Calu3 (cell line): Measurements from ENCODE around the gene NOL4L. TPM values are rescaled to one million over a fixed set of nuclear protein-coding genes. Genes with fewer than 3 reads are reported as not detected.

Experiments used
- BruUV-seq: library from RNA; stranded (reverse); fragments of 400-500 nt; replicated peaks from 2 replicates; lab custom pipeline; 2021; lab: Mats Ljungman, UMichigan
- CTCF ChIA-PET: fragments of 300-600 bp; sonication (Branson Sonifier 250); formaldehyde crosslinking; loops from one replicate; lab custom pipeline; 2022; ENCODE audit warnings: antibody characterized with exemption; lab: Charles Lee
- DNase-seq: peaks from one replicate; pipeline ENCODE4 v3.0.0; 2022
- H3K27ac Mint-ChIP-seq: one replicate; pipeline ENCODE4 v1.8.0; 2022; ENCODE audit warnings: mixed read lengths; ENCODE audit not compliant: unreplicated experiment
- H3K27me3 Mint-ChIP-seq: one replicate; pipeline ENCODE4 v1.8.0; 2022; ENCODE audit warnings: mixed read lengths; ENCODE audit not compliant: unreplicated experiment
- H3K36me3 Mint-ChIP-seq: one replicate; pipeline ENCODE4 v1.8.0; 2022; ENCODE audit warnings: mild to moderate bottlenecking, moderate library complexity, mixed read lengths; ENCODE audit not compliant: insufficient read depth, unreplicated experiment
- H3K4me1 Mint-ChIP-seq: one replicate; pipeline ENCODE4 v1.8.0; 2022; ENCODE audit warnings: mild to moderate bottlenecking, low read depth, mixed read lengths; ENCODE audit not compliant: unreplicated experiment
- H3K4me3 Mint-ChIP-seq: one replicate; pipeline ENCODE4 v1.8.0; 2022; ENCODE audit warnings: mild to moderate bottlenecking, low read depth, moderate library complexity, mixed read lengths; ENCODE audit not compliant: unreplicated experiment
- H3K9me3 Mint-ChIP-seq: one replicate; pipeline ENCODE4 v1.8.0; 2022; ENCODE audit warnings: low read depth, mixed read lengths; ENCODE audit not compliant: unreplicated experiment
- intact Hi-C: fragments of 100-400 bp; cut with micrococcal nuclease; formaldehyde crosslinking; loops from one replicate; pipeline ENCODE4 v1.10.0; 2022; ENCODE audit not compliant: unreplicated experiment
- total RNA-seq: library from RNA; stranded (reverse); gene quantifications from 2 replicates; pipeline ENCODE4 v1.2.3, GENCODE V29; 2022
- TF ChIP-seq, protein P1 (sequence below): fragments of 200-600 bp; IDR thresholded peaks from one replicate; pipeline ENCODE4 v1.8.0; 2022; ENCODE audit warnings: antibody characterized with exemption; ENCODE audit not compliant: unreplicated experiment

NOL4L gene
- total RNA-seq, 1 experiment from 2014 or later, result 46.9 TPM

DNA sequence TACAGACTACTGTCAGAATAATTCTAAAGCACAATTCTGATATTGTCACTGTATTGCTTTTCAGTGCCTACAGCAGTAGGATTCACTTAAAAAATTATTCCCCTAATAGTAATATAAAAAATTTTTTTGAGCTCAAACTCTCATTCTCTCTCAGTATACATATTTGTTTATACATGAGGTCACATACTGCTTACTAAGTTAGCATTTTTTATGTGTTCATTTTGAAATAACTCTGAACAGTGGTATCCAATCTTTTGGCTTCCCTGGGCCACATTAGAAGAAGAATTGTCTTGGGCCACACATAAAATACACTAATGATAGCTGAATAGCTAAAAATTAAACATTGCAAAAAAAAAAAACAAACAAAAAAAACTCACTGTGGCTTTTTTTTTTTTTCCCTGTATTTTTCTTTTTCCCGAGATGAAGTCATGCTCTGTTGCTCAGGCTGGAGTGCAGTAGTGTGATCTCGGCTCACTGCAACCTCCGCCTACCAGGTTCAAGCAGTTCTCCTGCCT, 188.4 kb downstream of the NOL4L start:
- DNase-seq, result no peak
- Mint-ChIP-seq H3K27ac (no peak overlapping the region), H3K27me3 (no peaks in the 10 kb centered on the region), H3K4me1 (peaks cover 5% of the 10 kb centered on the region), H3K4me3 (no peak overlapping the region), H3K9me3 (peaks cover 2% of the 10 kb centered on the region), H3K36me3 (peaks cover 4% of the 10 kb centered on the region)
- no TSS peak for BruUV-seq
- CTCF ChIA-PET, result interaction anchor here (0.6 kb wide), 1 partner anchor 111 kb away, joined by 3 read pairs; no protein-coding TSS in a partner anchor
- intact Hi-C loops, result no loop called here
- TF ChIP-seq, protein P1, sequence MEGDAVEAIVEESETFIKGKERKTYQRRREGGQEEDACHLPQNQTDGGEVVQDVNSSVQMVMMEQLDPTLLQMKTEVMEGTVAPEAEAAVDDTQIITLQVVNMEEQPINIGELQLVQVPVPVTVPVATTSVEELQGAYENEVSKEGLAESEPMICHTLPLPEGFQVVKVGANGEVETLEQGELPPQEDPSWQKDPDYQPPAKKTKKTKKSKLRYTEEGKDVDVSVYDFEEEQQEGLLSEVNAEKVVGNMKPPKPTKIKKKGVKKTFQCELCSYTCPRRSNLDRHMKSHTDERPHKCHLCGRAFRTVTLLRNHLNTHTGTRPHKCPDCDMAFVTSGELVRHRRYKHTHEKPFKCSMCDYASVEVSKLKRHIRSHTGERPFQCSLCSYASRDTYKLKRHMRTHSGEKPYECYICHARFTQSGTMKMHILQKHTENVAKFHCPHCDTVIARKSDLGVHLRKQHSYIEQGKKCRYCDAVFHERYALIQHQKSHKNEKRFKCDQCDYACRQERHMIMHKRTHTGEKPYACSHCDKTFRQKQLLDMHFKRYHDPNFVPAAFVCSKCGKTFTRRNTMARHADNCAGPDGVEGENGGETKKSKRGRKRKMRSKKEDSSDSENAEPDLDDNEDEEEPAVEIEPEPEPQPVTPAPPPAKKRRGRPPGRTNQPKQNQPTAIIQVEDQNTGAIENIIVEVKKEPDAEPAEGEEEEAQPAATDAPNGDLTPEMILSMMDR, result no peak

DNA sequence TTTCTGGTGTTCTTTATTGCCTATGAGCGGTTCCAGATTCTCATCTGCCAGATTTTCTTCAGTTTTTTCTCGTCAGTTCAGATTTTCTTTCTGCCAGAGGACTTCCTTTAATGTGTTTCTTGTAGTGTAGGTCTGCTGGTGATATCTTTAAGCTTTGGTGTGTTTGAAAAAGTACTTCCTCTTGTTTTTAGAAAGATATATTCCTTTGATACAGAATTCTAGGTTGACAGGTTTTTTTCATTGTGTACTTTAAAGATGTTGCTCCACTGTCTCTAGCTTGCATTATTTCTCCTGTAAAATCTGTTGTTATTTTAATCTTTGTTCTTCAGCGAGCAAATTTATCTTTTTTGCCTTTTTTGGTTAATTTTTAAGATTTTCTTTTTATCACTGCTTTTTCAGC, 190.1 kb downstream of the NOL4L start:
- Mint-ChIP-seq H3K27ac (no peak overlapping the region), H3K27me3 (no peaks in the 10 kb centered on the region)

More for the DNA sequence above, 190.1 kb downstream of the NOL4L start:
- peaks cover 6% of the 10 kb centered on the region for H3K36me3 Mint-ChIP-seq
- CTCF ChIA-PET, result interaction anchor here (0.7 to 1.1 kb wide), 2 partner anchors 17 to 35 kb away, joined by 3 to 4 read pairs; no protein-coding TSS in a partner anchor
- TF ChIP-seq, protein P1, result no peak
- peaks cover 8% of the 10 kb centered on the region for H3K4me1 Mint-ChIP-seq
- no TSS peak for BruUV-seq
- intact Hi-C loops, result no loop called here
- no peak overlapping the region for H3K4me3 Mint-ChIP-seq
- DNase-seq, result no peak
- peaks cover 2% of the 10 kb centered on the region for H3K9me3 Mint-ChIP-seq

Other genes with a start within 250 kb of the NOL4L start
- 120 and 123 TPM in 2 replicates for gene ASXL1, start 227.0 kb downstream of the NOL4L start, total RNA-seq
- gene C20orf203, start 88.6 kb upstream of the NOL4L start, total RNA-seq, result not detected in 2 replicates
- gene COMMD7, start 158.1 kb upstream of the NOL4L start, total RNA-seq, result 51.0 and 56.0 TPM in 2 replicates
- gene DNMT3B, start 177.1 kb upstream of the NOL4L start, total RNA-seq, result 8.4 and 10.8 TPM in 2 replicates
- gene MAPRE1, start 234.6 kb upstream of the NOL4L start, total RNA-seq, result 205 and 211 TPM in 2 replicates